Fibroblast of skin of right quadriceps (primary cell): ENCODE results near the gene FBXO24.

ENCODE experiments used
- DNase-seq: peaks from one replicate; pipeline ENCODE4 v3.0.0-alpha.2; 2013

FBXO24 gene

GRCh38 chr7:100575206-100575631 is 10.9 kb upstream of the FBXO24 start:
- DNase-seq, result no peak

DNA sequence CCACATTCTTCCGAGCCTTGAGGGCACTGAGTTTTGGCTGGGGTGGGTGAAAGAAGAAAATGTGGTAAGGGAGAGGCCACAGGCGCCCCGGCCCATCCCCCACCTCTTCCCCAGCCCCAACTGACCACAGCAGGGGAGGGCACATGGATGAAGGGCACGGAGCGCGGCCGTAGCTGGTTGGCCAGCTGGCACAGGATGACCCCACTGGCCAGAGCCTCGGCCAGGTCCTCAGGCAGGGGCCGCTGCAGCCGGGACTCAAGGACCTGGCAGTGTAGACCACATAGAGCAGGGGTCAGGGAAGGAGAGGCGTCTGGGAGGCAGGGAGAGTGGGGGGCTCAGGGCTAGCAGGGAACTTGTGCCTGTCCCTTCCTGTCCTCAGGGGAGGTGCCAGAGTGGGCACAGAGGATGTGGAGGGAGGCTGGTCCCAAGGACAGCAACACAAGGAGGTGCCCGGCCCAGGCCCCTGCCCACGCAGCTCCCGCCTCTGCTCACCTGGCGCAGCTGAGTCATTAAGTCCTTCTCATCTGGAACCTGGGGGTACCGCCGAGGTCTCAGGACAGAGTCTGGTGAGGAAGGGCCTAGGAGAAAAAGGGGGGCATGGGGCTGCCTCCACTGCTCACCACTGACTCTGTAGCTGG is 10.3 kb upstream of the FBXO24 start:
- no peak for DNase-seq

DNA sequence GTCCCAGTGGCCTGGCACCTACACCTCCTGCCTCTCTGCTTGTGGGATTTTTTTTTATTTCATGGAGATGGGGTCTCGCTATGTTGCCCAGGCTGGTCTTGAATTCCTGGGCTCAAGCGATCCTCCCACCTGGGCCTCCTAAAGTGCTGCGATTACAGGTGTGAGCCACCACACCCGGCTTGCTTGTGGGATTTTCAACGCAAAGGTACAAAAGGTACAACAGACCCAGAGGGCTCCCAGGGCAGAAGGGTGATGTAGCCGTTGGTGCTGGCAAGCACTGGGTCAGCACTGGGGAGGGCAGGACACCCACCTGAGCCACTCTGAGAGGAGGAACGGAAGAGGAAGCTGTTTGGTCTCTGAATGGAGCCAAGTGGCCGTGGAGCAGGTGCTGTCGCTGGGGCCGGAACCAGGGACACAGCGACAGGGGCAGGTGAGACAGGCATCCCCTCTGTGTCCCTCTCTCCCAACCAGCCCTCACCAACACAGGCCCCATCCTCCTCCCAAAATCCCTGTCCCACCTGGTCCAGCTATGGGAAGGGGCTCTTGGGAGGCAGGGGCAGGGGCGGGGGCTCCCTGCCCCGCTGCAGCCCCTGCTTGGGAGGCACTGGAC is 9.6 kb upstream of the FBXO24 start:
- DNase-seq, result no peak

DNA sequence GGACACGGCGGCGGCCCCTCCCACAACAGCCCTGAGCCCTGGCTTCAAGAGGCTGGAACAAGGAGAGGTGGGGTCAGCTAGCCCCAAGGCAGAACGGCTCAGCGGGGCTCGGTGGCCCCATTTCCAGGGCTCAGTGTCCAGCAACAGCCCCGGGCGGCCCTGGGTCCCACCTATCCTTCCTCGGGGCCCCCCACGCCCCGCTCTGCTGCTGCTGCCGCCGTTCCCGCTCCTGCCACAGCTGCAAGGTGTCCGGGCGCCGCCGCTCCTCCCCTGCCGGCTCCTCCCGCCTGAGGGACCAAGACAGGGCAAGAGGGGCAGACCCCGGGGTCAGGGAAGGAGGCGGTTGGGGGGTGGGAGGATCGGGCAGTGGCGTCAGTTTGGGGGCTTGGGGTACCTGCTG is 9.0 kb upstream of the FBXO24 start:
- no peak for DNase-seq

GRCh38 chr7:100577507-100577906 is 8.6 kb upstream of the FBXO24 start:
- no peak for DNase-seq

DNA sequence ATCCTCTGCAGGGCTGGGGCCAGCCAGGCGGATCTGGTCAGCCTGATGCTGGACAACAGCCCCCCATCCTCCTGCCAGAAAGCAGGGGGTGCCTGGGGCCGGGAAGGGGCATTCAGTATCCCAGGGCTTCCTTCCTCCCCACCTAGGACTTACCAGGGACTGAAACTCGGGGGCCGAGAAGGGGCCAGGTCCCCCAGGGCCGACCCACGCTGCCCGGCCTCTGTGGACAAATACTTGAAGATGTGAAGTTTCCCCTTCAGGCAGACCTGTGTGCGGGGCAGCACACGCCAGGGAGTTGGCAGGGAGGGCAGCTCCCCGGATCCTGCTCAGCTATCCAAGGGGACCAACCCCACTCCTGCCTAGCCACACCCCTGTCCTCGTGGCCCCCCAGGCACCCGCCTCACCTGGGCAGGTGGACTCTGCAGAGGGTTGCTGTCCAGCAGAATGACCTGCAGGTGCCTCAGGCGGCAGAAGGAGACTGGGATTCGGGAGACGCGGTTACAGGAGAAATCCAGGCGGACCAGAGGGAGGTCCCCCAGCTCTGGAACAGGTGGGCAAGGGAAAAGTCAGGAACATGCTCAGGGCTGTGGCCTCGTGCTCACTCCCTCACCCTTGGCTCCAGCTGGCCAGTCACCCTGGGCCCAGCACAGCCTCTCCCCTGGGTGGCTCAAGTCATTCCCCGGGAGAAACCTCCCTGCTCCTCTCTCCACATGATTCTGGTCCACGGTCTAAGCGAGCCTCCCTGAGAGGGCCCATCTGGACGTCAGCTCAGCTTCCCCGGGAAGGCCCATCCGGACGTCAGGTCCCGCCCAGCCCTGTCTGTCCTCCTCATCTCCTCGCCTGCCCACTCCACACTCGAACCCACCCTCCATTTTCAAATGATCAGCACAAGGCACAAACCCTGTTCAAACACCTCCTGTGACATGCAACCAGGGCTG is 7.6 kb upstream of the FBXO24 start:
- no peak for DNase-seq

- no peak for DNase-seq
Measured at GRCh38 chr7:100580466-100581283, 5.5 kb upstream of the FBXO24 start.

DNA sequence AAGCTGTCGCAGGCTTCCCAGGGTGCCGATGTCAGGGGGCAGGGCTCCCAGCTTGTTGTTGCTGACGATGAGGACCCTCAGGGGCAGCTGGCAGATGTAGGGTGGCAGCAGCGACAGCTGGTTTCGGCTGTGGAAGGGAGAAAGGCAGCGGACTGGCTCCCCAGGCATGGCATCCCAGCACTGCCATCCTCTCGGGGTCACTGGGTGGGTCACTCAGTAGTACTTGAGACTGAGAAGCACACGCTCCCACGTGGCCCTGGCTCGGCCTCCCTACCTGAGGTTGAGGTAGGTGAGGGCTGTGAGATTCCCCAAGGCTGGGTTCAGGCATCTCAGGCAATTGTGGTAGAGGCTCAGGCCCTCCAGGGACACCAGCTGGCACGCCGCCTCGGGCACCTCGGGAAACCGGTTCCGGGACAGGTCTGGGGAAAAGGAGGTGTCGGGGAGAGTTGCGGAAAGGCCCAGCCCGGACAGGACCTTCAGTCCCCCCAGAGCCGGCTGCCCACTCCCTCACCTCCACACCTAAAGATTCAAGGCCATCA is 4.0 kb upstream of the FBXO24 start:
- DNase-seq, result no peak

DNA sequence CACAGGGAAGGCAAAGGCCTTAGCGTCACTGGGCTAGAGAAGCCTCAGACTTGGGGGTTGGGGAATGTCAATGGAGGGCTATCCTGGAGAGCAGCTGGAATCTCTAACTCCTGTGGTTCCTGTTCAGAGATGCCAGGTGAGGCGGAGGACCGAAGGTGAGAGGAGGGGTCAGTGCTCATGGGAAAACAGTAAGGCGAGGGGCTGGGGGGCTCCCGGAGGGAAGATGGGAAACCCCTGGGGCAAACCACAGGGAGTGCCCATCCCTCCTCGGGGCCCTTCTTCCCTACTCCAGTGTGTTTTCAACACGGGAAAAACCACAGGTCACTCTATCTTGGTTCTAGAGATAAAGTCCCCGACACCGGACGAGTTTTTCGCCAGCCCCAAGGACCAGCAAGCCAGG is 3.5 kb upstream of the FBXO24 start:
- DNase-seq, result no peak

DNA sequence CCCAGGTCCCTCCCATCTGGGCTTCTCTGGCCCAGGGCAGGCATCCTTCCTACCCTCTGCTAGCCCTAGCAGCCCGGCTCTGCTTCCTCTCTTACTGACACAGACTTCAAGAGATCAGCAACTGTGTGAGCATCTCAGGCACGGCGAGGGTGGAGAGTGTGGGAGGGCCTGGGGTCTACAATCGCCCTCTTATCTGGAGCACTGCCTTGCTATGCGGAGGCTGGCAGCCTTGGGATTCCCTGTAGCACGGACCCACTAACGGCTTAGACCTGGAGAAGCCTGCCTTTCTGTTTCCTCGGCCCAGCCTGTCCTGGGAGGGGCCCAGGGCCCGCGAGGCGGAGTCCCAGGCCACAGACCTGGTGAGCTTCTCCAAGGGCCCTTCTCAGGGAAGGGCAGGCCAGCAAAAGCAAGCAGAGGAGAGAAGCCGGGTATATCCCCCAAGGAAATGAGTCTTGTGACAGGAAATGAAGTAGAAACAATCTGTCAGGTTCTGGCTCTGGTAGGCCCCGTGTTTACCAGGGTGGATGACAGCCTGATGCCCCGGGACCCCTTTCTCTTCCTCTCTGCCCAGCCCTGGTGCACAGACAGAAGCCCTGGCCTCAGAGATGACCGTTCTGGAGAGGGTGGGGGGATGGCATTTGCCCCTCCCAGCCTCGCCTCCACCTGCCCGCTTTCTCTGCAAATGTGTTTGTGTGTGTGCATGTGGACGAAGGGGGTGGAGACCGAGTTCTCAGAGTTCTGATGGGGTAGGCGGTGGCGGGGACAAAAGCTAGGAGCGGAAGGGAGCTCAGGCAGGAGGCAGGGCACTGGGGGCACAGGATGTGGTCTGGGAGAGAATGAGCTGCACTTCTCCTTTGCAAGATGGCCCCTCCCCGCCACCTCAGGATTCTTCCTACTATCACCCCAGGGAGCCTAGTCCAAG is 2.7 kb upstream of the FBXO24 start:
- no peak for DNase-seq

DNA sequence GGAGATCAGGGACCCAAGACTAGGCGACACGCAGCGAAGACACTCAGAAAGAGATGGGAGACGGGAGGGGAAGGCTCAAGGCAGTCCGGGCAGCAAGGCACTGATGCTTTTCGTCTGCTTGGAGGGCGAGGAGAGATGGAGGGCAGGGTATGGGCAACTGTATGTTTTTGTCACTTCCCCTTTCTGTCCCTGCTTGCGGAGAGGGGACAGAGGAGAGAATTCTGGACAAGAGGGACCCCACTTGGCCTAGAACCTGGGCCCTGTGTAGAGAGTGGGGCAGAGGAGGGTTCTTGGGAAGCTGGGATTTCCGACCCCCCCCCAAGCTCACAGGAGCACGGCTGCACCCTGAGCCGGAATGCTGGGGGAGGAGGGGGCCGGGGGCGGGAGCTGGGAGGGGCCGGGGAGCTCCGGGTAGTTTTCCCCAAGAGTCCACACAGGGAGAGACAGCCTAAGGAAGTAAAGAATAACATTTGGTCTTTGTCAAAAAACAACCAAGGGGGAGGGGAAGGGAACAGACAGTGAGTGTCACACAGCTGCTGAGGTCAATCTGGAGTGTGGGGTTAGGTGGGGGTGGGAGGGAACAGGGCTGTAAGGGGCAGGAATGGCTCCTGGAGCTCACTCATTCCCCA is 2.0 kb upstream of the FBXO24 start:
- no peak for DNase-seq

GRCh38 chr7:100584683-100585510 is 1.2 kb upstream of the FBXO24 start:
- DNase-seq, result peak; percentile 59

DNA sequence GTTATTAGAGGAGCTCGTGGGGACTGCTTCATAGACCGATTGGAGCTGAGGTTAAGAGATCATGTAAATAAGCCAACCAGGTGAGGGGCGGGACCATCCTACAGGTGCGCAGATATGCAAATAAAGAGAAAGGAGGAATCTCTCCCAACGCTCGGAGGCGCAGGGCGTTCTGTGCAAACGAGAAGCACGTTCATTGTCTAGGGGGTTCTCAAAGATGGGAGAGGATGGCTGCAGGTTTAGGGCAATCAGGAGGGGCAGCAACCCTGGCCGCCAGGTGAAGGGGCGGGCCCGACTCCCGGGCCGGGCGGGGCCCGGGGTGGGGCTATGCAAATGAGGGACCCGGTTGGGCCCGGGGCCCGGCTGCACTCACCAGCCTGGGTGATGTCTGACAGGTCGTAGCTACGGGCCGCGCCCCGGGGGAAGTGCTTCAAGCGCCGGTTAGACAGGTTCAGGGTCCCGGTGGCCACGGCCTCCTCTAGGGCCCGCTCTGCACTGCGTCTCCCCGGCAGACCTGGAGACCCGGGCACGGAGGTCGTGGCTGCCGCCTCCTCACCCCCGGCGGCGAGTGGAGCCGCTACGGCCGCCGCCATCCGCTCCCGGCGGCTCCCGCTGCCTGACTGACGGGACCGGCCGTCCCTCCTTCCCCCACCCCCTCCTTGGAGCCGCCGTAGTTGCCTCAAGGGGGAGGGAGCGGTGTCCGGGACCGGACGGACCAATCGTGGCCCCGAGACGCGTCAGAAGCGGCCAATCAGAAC is 440 bp upstream of the FBXO24 start, which contains the start of gene LRCH4:
Gene LRCH4, minus strand, starts transcription at position 619 of the 755 bp plus-strand sequence. Its CDS starts 29 bp downstream, at position 590.
- DNase-seq, result no peak

- DNase-seq, result no peak
Measured at GRCh38 chr7:100588438-100588837, 2.3 kb downstream of the FBXO24 start.

DNA sequence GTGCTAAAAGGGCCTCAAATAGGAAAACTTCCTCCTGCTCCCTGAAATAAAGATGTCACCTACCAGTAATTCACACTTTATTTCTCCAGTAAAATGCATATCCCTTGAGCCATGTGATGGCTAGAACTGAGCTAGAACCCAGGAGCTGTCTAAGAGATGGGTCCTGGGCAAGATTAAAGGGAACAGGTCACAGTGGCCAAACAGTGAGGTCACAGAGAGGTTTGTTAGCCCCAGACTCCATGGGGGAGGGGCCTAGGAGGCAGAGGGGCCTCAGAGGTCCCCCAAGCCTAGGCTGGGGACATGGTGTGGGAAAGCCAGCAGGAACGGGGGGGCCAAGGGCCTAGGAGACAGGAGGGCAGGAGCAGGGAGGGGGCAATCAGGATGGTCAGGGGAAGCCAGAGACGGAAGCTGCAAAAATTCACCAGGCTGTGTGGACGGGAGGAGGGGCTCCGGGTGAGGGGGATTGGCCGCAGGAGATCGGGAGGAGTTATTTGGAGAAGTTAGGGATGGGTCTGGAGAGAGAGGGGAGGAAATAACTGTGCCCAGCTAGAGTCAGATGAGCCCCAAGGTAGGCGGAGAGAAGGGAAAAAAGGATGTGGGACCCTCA is 3.3 kb downstream of the FBXO24 start:
- DNase-seq, result no peak

DNA sequence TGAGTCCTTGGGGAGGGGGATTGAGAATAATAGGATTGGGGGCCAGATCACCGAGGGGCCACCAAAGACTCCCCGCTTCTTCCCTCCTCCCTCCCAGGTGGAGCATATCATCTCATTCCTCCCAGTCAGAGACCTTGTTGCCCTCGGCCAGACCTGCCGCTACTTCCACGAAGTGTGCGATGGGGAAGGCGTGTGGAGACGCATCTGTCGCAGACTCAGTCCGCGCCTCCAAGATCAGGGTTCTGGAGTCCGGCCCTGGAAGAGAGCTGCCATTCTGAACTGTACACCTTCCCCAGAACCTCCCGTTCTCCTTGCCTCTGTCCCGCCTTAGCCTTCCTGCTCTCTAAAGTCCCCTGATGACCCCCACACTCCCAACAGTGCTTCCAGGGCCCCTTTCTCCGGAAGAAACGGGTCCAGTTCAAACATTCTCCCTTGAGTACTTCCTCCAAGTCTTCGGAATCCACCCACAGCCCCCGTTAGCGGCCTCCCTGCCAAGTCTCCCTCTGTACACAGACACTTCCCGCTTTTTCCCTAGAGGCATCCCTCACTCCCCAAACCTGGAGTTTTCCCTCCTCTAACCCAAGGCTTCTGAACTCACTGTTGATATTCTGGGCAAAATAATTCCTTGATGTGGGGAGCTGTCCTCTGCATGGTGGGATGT is 4.1 kb downstream of the FBXO24 start:
- DNase-seq, result no peak

GRCh38 chr7:100591596-100591995 is 5.5 kb downstream of the FBXO24 start:
- DNase-seq, result no peak

DNA sequence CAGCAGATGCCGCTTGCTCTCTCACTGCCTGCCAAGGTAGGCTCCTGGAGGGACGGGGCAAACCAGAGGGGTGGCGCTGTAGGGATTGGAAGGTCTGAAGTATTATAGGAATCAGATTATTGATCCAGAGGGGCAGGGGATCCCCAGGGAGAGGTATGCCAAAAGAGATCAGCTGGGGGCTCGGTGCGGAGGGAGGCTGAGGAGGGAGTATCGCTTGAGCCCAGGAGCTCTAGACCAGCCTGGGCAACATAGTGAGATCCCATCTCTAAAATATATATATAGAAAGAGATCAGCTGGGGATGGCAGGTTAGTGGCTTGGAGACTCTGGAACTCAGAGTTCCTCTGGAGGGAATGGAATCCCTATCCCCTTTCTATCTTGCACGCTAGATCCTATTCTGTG is 9.1 kb downstream of the FBXO24 start:
- DNase-seq, result no peak
